ENCODE measurements around the gene MCC. TPM values are rescaled to one million over a fixed set of nuclear protein-coding genes. Genes with fewer than 3 reads are reported as not detected.

MCC gene
- total RNA-seq, 1 experiment from 2014 or later, result 7.6 TPM

DNA sequence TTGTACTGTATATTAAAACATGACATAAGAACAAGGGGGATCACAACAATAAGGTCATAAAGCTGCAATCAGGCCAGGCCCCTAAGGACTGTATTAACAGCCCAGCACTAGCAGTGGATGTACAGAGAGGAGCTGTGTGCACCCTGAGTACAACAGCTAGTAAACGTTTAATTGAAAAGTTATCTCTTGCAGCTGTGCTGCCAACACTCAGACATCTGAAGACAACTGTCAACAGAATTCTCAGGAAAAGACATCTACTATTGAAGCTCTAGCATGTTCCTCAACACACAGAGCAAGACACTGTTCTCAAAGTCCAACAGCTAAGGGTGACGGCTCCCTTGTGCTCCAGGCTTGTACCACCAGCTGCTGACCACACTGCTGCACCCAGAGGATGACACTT is 312.1 kb downstream of the MCC start:
- Histone ChIP-seq H4K8ac (replicated peaks; ENCODE audit: insufficient read length, low read depth, low read length) (no peak overlapping the region), H3K79me2 (ENCODE audit: insufficient read depth, low read length) (no peaks in the 10 kb centered on the region), H2BK120ac (ENCODE audit: low read depth, low read length, poor library complexity, severe bottlenecking) (no peak overlapping the region), H3K23me2 (ENCODE audit: insufficient read length, low read depth, low read length, poor library complexity, severe bottlenecking) (no peaks in the 10 kb centered on the region), H3K18ac (ENCODE audit: insufficient read length, low read depth, low read length) (no peak overlapping the region), H4K91ac (ENCODE audit: insufficient read length, low read depth, low read length) (no peak overlapping the region), H3K14ac (ENCODE audit: insufficient read depth, low read length) (no peak overlapping the region), H3K23ac (ENCODE audit: insufficient read length, low read depth, low read length) (no peak overlapping the region), H3K79me1 (ENCODE audit: insufficient read depth, low read depth, low read length, poor library complexity, severe bottlenecking) (no peaks in the 10 kb centered on the region), H3K9ac (ENCODE audit: extremely low read depth, insufficient read length, low read length) (no peak overlapping the region), H2BK5ac (ENCODE audit: insufficient read length, low read length) (no peak overlapping the region), H3K4me2 (ENCODE audit: insufficient read depth, insufficient read length, low read length) (no peak overlapping the region), H3K9me3 (ENCODE audit: control insufficient read depth, low read depth, low read length) (no peaks in the 10 kb centered on the region), H2BK20ac (ENCODE audit: low read depth, low read length, poor library complexity, severe bottlenecking) (no peak overlapping the region), H3K56ac (ENCODE audit: insufficient read length, low read depth, low read length) (no peak overlapping the region), H3T11ph (ENCODE audit: low read length) (no peak overlapping the region), H4K20me1 (ENCODE audit: control insufficient read depth, insufficient read depth, insufficient read length) (no peaks in the 10 kb centered on the region), H3K27me3 (ENCODE audit: insufficient read depth, low read length) (no peaks in the 10 kb centered on the region), H3K4ac (ENCODE audit: low read depth, low read length) (no peak overlapping the region), H3K4me1 (ENCODE audit: insufficient read depth, low read length) (peaks cover 7% of the 10 kb centered on the region; the same call in 1 of the 2 replicates), H2AFZ (ENCODE audit: low read length) (no peak overlapping the region), H3K27ac (ENCODE audit: insufficient read length, low read depth, low read length) (no peak overlapping the region), H2BK12ac (ENCODE audit: insufficient read length, low read depth, low read length) (no peak overlapping the region), H2BK15ac (ENCODE audit: low read depth, low read length) (no peak overlapping the region), H4K5ac (ENCODE audit: insufficient read length, low read depth, low read length) (no peak overlapping the region), H2AK5ac (ENCODE audit: insufficient read length, low read length) (no peak overlapping the region)
- Mint-ChIP-seq H3K27ac (no peak overlapping the region), H3K9me3 (no peaks in the 10 kb centered on the region), H3K27me3 (ENCODE audit: low read depth) (no peaks in the 10 kb centered on the region), H3K4me3 (no peak overlapping the region), H3K4me1 (peaks cover 19 to 27% of the 10 kb centered on the region in 2 experiments), H3K36me3 (ENCODE audit: insufficient read depth in 1 of 3, low read depth in 3 of 3) (no peaks in the 10 kb centered on the region; a peak in 1 of 7 replicates)
- TF ChIP-seq, protein P1, sequence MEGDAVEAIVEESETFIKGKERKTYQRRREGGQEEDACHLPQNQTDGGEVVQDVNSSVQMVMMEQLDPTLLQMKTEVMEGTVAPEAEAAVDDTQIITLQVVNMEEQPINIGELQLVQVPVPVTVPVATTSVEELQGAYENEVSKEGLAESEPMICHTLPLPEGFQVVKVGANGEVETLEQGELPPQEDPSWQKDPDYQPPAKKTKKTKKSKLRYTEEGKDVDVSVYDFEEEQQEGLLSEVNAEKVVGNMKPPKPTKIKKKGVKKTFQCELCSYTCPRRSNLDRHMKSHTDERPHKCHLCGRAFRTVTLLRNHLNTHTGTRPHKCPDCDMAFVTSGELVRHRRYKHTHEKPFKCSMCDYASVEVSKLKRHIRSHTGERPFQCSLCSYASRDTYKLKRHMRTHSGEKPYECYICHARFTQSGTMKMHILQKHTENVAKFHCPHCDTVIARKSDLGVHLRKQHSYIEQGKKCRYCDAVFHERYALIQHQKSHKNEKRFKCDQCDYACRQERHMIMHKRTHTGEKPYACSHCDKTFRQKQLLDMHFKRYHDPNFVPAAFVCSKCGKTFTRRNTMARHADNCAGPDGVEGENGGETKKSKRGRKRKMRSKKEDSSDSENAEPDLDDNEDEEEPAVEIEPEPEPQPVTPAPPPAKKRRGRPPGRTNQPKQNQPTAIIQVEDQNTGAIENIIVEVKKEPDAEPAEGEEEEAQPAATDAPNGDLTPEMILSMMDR (conservative IDR thresholded peaks at IDR 0.05), result no peak
- no CpG with 5 or more reads among the region's 2 CpGs for WGBS (ENCODE audit: extremely low coverage, insufficient read length, low lambda C conversion rate)
- DNase-seq, result no peak

All from H9 (cell line).